Islet of Langerhans (tissue), 1 donor: ENCODE results near the gene ABCC1.
"Not testable (repeated sequence)": the region's sequence is repeated elsewhere in the genome, so short reads cannot be mapped to it uniquely, and the experiment has no call there.

ENCODE experiments used
- FAIRE-seq: peaks from one replicate; lab custom pipeline; 2011; peaks lifted over from hg19 to GRCh38; lab: Jason Lieb, UNC

The ABCC1 gene

GRCh38 chr16:16161319-16161718 lies 211.9 kb downstream of the ABCC1 start:
- no peak for FAIRE-seq

- FAIRE-seq = not testable (repeated sequence)
Observed at GRCh38 chr16:16161840-16162239, 212.4 kb downstream of the ABCC1 start.

- FAIRE-seq = no peak
Observed at GRCh38 chr16:16162591-16162990, 213.2 kb downstream of the ABCC1 start.

GRCh38 chr16:16163109-16163508 lies 213.7 kb downstream of the ABCC1 start:
- no peak for FAIRE-seq

- no peak for FAIRE-seq
Observed at GRCh38 chr16:16163571-16163970, 214.2 kb downstream of the ABCC1 start.

GRCh38 chr16:16164243-16164642 lies 214.8 kb downstream of the ABCC1 start:
- FAIRE-seq = no peak

- no peak for FAIRE-seq
Observed at GRCh38 chr16:16166085-16166484, 216.7 kb downstream of the ABCC1 start.

GRCh38 chr16:16166949-16167348 lies 217.5 kb downstream of the ABCC1 start:
- no peak for FAIRE-seq

- FAIRE-seq = no peak
Observed at GRCh38 chr16:16167927-16168326, 218.5 kb downstream of the ABCC1 start.

GRCh38 chr16:16168431-16168830 lies 219.0 kb downstream of the ABCC1 start:
- FAIRE-seq = no peak

- no peak for FAIRE-seq
Observed at GRCh38 chr16:16169615-16170014, 220.2 kb downstream of the ABCC1 start.

- no peak for FAIRE-seq
Observed at GRCh38 chr16:16171332-16171919, 222.0 kb downstream of the ABCC1 start.

GRCh38 chr16:16172991-16173390 lies 223.6 kb downstream of the ABCC1 start:
- FAIRE-seq = no peak

- FAIRE-seq = no peak
Observed at GRCh38 chr16:16175296-16175695, 225.9 kb downstream of the ABCC1 start.

- FAIRE-seq = no peak
Observed at GRCh38 chr16:16176328-16176727, 226.9 kb downstream of the ABCC1 start.

GRCh38 chr16:16178455-16179162 lies 229.2 kb downstream of the ABCC1 start:
- no peak for FAIRE-seq

GRCh38 chr16:16181748-16182147 lies 232.3 kb downstream of the ABCC1 start:
- not testable (repeated sequence) for FAIRE-seq

- FAIRE-seq = no peak
Observed at GRCh38 chr16:16182918-16183317, 233.5 kb downstream of the ABCC1 start.

- no peak for FAIRE-seq
Observed at GRCh38 chr16:16183562-16183961, 234.1 kb downstream of the ABCC1 start.

GRCh38 chr16:16184594-16184993 lies 235.2 kb downstream of the ABCC1 start:
- no peak for FAIRE-seq

- FAIRE-seq = no peak
Observed at GRCh38 chr16:16185095-16185494, 235.7 kb downstream of the ABCC1 start.

GRCh38 chr16:16186820-16187219 lies 237.4 kb downstream of the ABCC1 start:
- FAIRE-seq = no peak

GRCh38 chr16:16188827-16189226 lies 239.4 kb downstream of the ABCC1 start:
- no peak for FAIRE-seq

- FAIRE-seq = no peak
Observed at GRCh38 chr16:16189842-16190241, 240.4 kb downstream of the ABCC1 start.
